HUES48 (cell line): ENCODE data around the gene LRRC75A.
"Not testable (repeated sequence)": the region's sequence is repeated elsewhere in the genome, so short reads cannot be mapped to it uniquely, and the experiment has no call there.

Experiments used
- H3K27ac ChIP-seq: one replicate; pipeline ENCODE4 v1.7.0; 2013; ENCODE audit warnings: low read depth, low read length, inconsistent platforms
- H3K27me3 ChIP-seq: 2 replicates; pipeline ENCODE4 v1.6.1; 2013; ENCODE audit warnings: mild to moderate bottlenecking, low read length; ENCODE audit not compliant: control insufficient read depth, insufficient read depth
- H3K36me3 ChIP-seq: 2 replicates; pipeline ENCODE4 v1.6.1; 2013; ENCODE audit warnings: low read length; ENCODE audit not compliant: control insufficient read depth, insufficient read depth
- H3K4me1 ChIP-seq: 2 replicates; pipeline ENCODE4 v1.6.1; 2013; ENCODE audit warnings: mild to moderate bottlenecking, low read length; ENCODE audit not compliant: control insufficient read depth, insufficient read depth
- H3K4me3 ChIP-seq: 2 replicates; pipeline ENCODE4 v1.5.1; 2013; ENCODE audit warnings: mild to moderate bottlenecking, low read depth, low read length
- H3K9ac ChIP-seq: 2 replicates; pipeline ENCODE4 v1.6.1; 2013; ENCODE audit warnings: mild to moderate bottlenecking, low read depth, low read length, moderate library complexity
- H3K9me3 ChIP-seq: 2 replicates; pipeline ENCODE4 v1.6.1; 2013; ENCODE audit warnings: low read length; ENCODE audit not compliant: control insufficient read depth, insufficient read depth

The LRRC75A gene

DNA sequence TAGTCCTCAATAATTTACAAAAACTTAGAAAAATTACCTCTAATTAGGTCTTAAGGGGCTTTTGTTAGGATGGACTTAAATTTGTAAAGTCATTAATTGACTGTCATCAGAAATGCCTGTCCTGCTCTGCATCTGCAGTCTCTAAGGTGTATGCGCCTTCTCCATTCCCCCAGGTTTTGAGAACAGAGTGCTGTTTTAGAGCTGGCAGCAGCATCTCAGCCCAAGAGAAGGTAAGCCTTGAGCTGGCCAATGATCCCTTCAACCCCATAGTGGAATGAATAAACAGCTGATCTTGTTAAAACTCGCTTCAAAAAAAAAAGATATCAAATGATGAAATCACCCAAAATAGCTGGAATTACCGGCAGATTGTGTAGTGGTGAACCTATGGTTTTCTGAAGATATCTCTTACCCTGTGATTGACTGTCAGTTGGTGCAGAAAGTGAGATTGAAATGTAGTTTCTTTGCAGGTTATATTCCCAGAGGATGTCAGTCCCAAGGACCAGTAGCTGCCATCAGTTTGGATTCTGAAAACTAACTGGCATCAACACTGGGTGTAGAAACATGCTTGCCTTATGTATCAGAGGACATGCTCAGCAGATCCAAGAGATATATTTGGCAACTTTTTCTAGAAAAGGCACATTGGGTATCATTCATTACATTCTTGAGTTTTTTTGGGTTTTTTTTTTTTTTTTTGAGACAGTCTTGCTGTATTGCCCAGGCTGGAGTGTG is 50.9 kb downstream of the LRRC75A start:
- Histone ChIP-seq H3K27me3 (no peaks in the 10 kb centered on the region), H3K36me3 (peaks cover 55% of the 10 kb centered on the region), H3K4me1 (peaks cover 17% of the 10 kb centered on the region), H3K27ac (peak overlapping the region; percentile 86), H3K9ac (peak overlapping the region; percentile 96; the same call in 1 of the 2 replicates), H3K4me3 (peak overlapping the region; percentile 87), H3K9me3 (no peaks in the 10 kb centered on the region)

DNA sequence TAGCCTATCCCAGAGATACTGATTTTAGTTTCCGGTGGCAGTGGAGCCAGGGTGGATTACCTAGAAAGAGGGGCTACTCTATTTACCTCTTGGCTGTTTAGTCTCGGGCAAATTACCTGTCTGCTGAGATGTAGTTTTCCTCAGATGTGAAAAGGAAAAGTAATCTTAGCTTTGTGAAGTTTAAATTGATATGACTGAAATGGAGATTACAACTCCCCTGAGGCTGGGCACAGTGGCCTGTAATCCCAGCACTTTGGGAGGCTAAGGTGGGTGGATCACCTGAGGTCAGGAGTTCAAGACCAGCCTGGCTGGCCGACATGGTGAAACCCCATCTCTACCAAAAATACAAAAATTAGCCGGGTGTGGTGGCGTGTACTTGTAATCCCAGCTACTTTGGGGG is 51.6 kb downstream of the LRRC75A start:
- Histone ChIP-seq H3K4me1 (peaks cover 17% of the 10 kb centered on the region), H3K36me3 (peaks cover 52% of the 10 kb centered on the region), H3K27ac (peak overlapping the region; percentile 97), H3K4me3 (peak overlapping the region; percentile 87), H3K9ac (peak overlapping the region; percentile 96)
- H3K27me3 ChIP-seq, H3K9me3 ChIP-seq: not testable (repeated sequence)

DNA sequence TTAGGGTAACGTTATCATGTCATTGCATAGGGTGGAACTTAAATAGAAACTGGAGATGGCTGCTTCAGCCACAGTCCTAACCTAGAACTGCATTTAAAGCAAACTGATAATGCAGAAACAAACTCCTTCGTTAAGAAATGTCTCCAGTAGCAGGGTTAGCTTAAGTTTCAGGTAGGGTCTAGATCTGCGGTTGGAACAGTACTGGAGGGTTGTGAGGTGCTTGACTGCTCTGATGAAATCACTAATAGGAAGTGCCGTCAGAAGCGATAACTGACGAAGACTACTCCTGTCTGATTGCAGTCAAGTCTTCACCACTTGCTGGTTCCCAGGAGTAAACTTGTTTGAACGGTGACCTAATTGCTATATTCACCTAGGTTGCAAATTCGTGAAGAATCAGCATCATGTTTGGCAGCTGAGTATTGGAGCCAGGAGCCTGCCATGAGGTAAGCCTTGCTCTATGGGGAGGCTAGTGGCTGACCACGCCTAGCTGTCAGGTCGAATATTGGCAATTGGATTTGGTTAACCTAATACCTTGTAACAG is 52.1 kb downstream of the LRRC75A start:
- Histone ChIP-seq H3K36me3 (peaks cover 52% of the 10 kb centered on the region), H3K4me1 (peaks cover 17% of the 10 kb centered on the region), H3K27me3 (no peaks in the 10 kb centered on the region), H3K4me3 (peak overlapping the region; percentile 87), H3K9ac (peak overlapping the region; percentile 96), H3K27ac (peak overlapping the region; percentile 97), H3K9me3 (no peaks in the 10 kb centered on the region)

DNA sequence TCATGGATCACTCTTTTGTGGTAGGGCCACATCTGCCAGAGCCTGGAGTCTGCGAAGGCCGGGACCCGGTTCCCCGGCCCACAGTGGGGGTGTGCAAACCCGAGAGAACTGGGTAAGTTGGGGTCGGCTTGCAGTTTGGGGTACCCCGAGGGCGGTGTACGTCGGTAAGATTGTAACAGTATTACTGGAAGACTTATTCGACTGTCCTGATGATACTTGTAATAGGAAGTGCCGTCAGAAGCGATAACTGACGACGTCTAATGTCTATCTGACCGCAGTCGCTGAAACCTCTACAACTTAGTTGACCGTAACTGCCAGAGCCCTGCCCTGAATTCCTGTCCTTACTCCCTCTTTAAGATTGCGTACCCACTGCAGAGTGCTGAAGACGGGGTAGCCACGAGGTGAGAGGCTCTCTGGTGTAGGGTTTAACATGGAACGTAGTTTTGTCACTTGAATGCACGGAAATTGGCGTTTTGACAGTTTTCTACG is 52.6 kb downstream of the LRRC75A start:
- Histone ChIP-seq H3K9ac (peak overlapping the region; percentile 96), H3K27ac (peak overlapping the region; percentile 97), H3K4me3 (peak overlapping the region; percentile 87), H3K4me1 (peaks cover 22% of the 10 kb centered on the region), H3K9me3 (no peaks in the 10 kb centered on the region), H3K36me3 (peaks cover 50% of the 10 kb centered on the region), H3K27me3 (no peaks in the 10 kb centered on the region)

DNA sequence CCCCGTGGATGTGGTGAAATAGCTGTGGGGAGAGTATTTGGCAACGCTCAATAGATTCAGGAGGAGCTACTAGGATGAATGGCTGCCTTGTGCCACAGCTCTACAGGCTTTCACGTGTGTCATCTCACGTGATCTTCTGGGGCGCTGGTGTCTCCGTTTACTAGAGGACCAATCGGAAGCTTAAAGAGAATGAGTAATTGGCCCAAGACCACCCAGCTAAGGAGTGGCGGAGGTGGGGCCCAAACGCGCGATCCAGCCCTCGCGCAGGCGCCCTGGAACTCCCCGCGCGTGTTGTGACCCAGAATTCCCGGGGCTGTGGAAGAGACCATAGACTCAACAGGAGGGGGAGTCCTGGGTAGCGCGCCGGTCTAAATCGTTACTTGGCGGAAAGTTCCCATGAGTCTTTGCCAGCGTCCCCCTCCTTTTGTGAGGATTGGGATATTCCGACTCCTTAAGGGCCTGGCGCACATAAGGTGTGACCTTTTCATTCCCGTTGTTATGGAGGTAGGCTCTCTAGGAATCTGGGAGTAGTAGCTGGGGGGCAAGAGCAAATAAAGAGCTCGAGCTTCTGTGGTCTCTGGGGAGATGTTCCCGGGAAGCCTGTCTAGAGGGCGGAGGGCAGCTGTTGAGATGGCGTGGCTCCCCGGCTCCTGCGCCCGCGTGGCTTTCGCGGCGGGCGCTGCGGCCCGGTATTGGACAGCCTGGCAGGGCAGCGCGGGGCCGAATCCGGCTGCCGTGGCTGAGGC is 53.3 kb downstream of the LRRC75A start:
- H3K4me1 ChIP-seq, result peaks cover 22% of the 10 kb centered on the region
- no peaks in the 10 kb centered on the region for H3K9me3 ChIP-seq
- H3K9ac ChIP-seq, result peak overlapping the region; percentile 96
- peaks cover 44% of the 10 kb centered on the region for H3K36me3 ChIP-seq
- H3K27me3 ChIP-seq, result no peaks in the 10 kb centered on the region
- H3K4me3 ChIP-seq, result peak overlapping the region; percentile 87
- H3K27ac ChIP-seq, result peak overlapping the region; percentile 97

GRCh38 chr17:16438173-16438556 is 53.8 kb downstream of the LRRC75A start:
- H3K4me1 ChIP-seq, result peaks cover 22% of the 10 kb centered on the region
- H3K4me3 ChIP-seq, result peak overlapping the region; percentile 57
- peak overlapping the region; percentile 82 for H3K27ac ChIP-seq
- peak overlapping the region; percentile 54 for H3K9ac ChIP-seq
- no peaks in the 10 kb centered on the region for H3K9me3 ChIP-seq
- H3K36me3 ChIP-seq, result peaks cover 39% of the 10 kb centered on the region
- no peaks in the 10 kb centered on the region for H3K27me3 ChIP-seq

DNA sequence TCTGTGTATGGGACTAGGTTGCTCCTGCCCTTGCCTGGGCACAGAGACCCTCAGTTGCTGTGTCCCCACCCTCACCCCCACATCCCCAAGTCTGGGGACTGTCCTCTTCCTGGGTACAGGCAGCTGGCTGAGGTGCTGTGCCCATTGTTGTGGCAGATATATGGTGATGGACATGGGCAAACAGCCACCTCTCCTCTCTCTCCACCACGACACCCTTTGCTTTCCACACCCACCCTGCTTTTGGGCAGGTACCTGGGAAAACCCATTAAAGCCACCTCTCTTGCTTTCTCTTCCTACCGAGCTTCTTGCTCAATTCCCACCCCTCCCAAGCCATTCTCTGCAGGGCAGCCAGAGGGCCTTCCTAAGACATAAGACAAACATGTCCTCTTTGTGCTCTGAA is 54.9 kb downstream of the LRRC75A start:
- Histone ChIP-seq H3K4me3 (no peak overlapping the region), H3K27me3 (no peaks in the 10 kb centered on the region), H3K9ac (no peak overlapping the region), H3K27ac (no peak overlapping the region), H3K9me3 (no peaks in the 10 kb centered on the region), H3K4me1 (peaks cover 22% of the 10 kb centered on the region), H3K36me3 (peaks cover 28% of the 10 kb centered on the region)

DNA sequence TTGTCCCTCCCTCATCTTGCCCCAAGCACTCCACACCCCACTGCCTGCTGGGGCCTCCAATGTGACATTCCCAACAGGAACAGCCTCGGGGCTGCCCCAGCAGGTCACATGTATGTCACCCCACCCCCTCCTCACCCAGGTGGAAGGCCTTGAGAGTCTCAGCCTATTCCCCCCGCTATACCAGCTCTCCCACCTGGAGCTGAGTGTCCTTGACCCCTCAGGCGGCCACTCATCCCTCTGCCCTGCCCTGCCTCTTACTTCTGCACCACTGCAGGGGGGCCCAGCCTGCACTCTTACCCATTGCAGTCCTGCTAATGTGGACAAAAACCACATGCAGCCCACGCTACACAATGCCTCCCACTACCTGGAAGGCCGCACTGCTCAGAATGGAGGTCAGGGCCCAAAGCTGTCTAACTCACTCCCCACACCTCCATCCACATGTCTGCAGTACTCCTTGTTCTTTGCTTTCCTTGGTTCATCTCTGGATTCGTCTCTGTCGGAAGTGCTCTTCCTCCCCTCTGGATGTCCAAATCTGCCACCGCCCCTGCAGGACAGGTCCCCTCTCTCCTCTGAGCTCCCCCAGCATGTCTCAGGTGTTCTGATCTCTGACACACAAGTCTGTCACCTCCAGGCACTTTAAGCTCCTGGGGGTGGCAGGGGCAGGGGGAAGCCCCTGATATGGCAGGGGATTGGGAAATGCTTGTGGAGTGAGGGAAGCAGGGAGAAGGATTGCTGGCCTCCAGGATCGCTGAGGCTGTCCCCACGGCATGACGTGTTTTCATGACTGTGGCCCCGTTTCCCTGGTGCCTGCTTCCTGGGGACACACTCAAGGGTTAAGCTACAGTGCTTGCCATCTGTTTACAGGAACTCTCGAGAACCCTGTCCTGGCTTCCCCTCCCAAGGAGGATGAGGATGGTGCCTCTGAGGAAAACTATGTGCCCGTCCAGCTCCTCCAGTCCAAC is 55.8 kb downstream of the LRRC75A start:
- H3K27ac ChIP-seq, result no peak overlapping the region
- no peak overlapping the region for H3K9ac ChIP-seq
- H3K4me3 ChIP-seq, result no peak overlapping the region

GRCh38 chr17:16434662-16435061 is 57.3 kb downstream of the LRRC75A start:
- Histone ChIP-seq H3K9ac (no peak overlapping the region), H3K36me3 (peaks cover 4% of the 10 kb centered on the region), H3K27me3 (no peaks in the 10 kb centered on the region), H3K4me3 (no peak overlapping the region), H3K27ac (no peak overlapping the region), H3K4me1 (peaks cover 10% of the 10 kb centered on the region), H3K9me3 (no peaks in the 10 kb centered on the region)

More for the DNA sequence above, 55.8 kb downstream of the LRRC75A start:
- H3K4me1 ChIP-seq, result peaks cover 21% of the 10 kb centered on the region
- H3K27me3 ChIP-seq, result no peaks in the 10 kb centered on the region
- peaks cover 19% of the 10 kb centered on the region for H3K36me3 ChIP-seq
- H3K9me3 ChIP-seq, result no peaks in the 10 kb centered on the region

DNA sequence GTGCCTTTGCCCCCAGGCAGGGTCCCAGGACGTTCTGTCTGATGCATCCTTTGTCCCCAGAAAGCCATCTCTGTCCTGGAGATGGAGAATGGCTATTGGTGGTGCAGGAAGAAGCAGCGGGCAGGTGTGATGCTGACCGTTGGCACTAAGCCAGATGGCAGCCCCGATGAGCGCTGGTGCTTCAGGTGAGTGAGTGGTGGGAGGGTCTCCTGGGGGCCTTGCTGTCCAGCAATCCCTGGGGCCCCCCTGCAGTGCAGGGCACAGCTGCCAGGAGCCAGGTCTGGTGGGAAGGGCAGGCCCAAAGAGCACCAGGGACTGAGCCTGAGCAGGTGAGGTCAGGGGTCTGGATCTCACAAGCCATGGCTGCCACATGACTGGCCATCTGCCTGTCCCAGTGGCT is 58.5 kb downstream of the LRRC75A start:
- Histone ChIP-seq H3K36me3 (no peaks in the 10 kb centered on the region), H3K27me3 (no peaks in the 10 kb centered on the region), H3K4me3 (no peak overlapping the region), H3K9me3 (no peaks in the 10 kb centered on the region), H3K9ac (no peak overlapping the region), H3K27ac (no peak overlapping the region), H3K4me1 (peaks cover 10% of the 10 kb centered on the region)
